Sigmoid colon (tissue), 7 donors: ENCODE results near the gene ANKMY1. TPM values are rescaled to one million over a fixed set of nuclear protein-coding genes. Genes with fewer than 3 reads are reported as not detected.

Experiments
- DNase-seq: peaks from one replicate; pipeline ENCODE4 v3.0.0-alpha.2; 2019
- H3K27ac ChIP-seq, 4 donors: fragments of 200-600 bp; sonication (generic); one replicate each; pipeline ENCODE4 v1.5.1; 2016 to 2019; ENCODE audit warnings: mild to moderate bottlenecking in 1 of 4
- H3K27me3 ChIP-seq, 3 donors: fragments of 200-600 bp; sonication (generic); one replicate each; pipeline ENCODE4 v1.5.1; 2019; ENCODE audit warnings: mild to moderate bottlenecking in 1 of 3
- H3K36me3 ChIP-seq, 4 donors: fragments of 200-600 bp; sonication (generic); one replicate each; pipeline ENCODE4 v1.5.1; 2016 to 2019
- H3K4me1 ChIP-seq, 4 donors: fragments of 200-600 bp; sonication (generic); one replicate each; pipeline ENCODE4 v1.5.1; 2017 to 2019
- H3K4me3 ChIP-seq, 4 donors: fragments of 200-600 bp; sonication (generic); one replicate each; pipeline ENCODE4 v1.5.1; 2017 to 2019; ENCODE audit warnings: mild to moderate bottlenecking in 2 of 4, moderate library complexity in 1 of 4
- H3K9me3 ChIP-seq, 4 donors: fragments of 200-600 bp in 3 of 4; sonication (generic) in 3 of 4; one replicate each; pipeline versions ENCODE4 v1.5.1 to v1.6.1; 2013 to 2019
- EP300 ChIP-seq, 4 donors: sonication (generic); formaldehyde crosslinking; IDR thresholded peaks; one replicate each; pipeline ENCODE4 v1.6.1; 2017; ENCODE audit warnings: antibody characterized with exemption in 4 of 4
- POLR2A ChIP-seq, 2 donors: fragments of 450-650 bp; IDR thresholded peaks; one replicate each; pipeline ENCODE4 v1.6.1; 2016; ENCODE audit warnings: antibody characterized with exemption in 2 of 2, mild to moderate bottlenecking in 2 of 2, moderate library complexity in 2 of 2
- POLR2AphosphoS5 ChIP-seq, 4 donors: sonication (generic); formaldehyde crosslinking; IDR thresholded peaks; one replicate each; pipeline ENCODE4 v1.6.1; 2017; ENCODE audit warnings: antibody characterized with exemption in 4 of 4
- WGBS, 2 donors: extraction: QIAGEN DNeasy Blood & Tissue Kit; methylation state at CpG; one replicate each; pipeline ENCODE4 v1.1.7; 2013; 5-methylcytosine and 5-hydroxymethylcytosine counted together
- intact Hi-C: fragments of 100-400 bp; cut with DNase I; formaldehyde crosslinking; loops from one replicate; pipeline ENCODE4 v1.15.1; 2023
- polyA plus RNA-seq, 3 donors: library from polyadenylated mRNA; stranded (reverse); fragments of 200-250 nt; gene quantifications; one replicate each; pipeline ENCODE4 v1.2.3, GENCODE V29; 2013
- total RNA-seq, 4 donors: library from RNA; depleted of rRNA; stranded (reverse); fragments of >200 nt; gene quantifications; one replicate each; pipeline ENCODE4 v1.1.0, GENCODE V29; 2016
- TF ChIP-seq, protein P1 (sequence below), 4 experiments: fragments of 450-650 bp in 3 of 4; fragments of 200-600 bp in 1 of 4; IDR thresholded peaks; one replicate each; pipeline ENCODE4 v1.5.1; 2016 to 2019; ENCODE audit warnings: antibody characterized with exemption in 4 of 4, mild to moderate bottlenecking in 3 of 4, moderate library complexity in 2 of 4
- donor health status: healthy with polysubstance abuse.
- donor health status: Bipolar disorder and iron deficiency.
- donor health status: healthy.

The ANKMY1 gene
- total and polyA plus RNA-seq, 7 donors = 3.6 to 14.0 (median 8.9) TPM

DNA sequence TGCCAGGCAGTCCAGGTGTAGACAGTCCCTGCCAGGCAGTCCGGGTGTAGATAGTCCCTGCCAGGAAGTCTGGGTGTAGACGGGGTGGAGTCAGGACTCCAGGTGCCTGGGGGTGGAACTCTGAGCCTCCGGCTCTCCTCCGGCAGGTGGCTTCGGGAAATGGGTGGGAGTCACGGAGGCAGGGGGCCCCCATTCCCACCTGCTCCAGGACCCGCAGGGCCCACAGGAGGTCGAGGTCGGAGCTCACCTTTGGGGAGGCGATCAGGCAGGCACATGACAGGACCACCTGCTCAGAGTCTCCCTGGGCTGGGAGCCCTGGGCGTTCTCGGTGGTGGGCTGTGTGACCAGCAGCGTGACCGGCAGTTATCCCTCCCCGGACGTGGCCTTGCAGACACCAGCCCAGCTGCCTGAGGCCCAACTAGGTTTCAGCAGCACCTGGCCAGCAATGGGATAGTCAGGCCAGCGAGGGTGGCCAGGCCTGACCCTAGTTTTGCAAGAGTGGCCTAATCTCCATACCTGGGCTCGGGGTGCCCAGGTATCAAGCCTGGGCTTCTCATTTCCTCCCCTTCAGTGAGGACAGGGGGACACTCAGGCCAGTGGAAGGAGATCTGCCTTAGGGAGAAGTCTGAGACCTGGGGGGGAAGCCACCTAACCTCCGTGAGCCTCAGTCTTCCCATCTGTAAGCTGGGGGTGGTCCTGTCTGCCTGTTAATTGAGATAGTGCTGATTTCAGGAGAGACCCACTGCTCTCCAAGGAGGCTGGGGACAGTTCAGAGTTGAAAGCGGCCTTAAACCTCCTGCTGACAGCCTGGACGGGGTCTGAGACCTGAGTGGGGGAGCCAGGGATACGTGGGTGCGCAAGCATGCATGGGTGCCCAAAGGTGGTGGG, 109.2 kb downstream of the ANKMY1 start:
- Histone ChIP-seq H3K4me3 (no peak overlapping the region), H3K4me1 (peaks cover 0 to 34% (median 23%) of the 10 kb centered on the region in 4 donors), H3K27me3 (no peaks in the 10 kb centered on the region), H3K9me3 (no peaks in the 10 kb centered on the region), H3K27ac (no peak overlapping the region), H3K36me3 (peaks cover 0 to 9% (median 0%) of the 10 kb centered on the region in 4 donors)
- 71 to 83% methylated on average over 23 of the region's 23 CpGs for WGBS, 2 donors
- intact Hi-C loops = no loop called here
- no peak for TF ChIP-seq EP300 (IDR thresholded peaks at IDR 0.05)
- no peak for TF ChIP-seq POLR2A (IDR thresholded peaks at IDR 0.05)
- TF ChIP-seq, protein P1, sequence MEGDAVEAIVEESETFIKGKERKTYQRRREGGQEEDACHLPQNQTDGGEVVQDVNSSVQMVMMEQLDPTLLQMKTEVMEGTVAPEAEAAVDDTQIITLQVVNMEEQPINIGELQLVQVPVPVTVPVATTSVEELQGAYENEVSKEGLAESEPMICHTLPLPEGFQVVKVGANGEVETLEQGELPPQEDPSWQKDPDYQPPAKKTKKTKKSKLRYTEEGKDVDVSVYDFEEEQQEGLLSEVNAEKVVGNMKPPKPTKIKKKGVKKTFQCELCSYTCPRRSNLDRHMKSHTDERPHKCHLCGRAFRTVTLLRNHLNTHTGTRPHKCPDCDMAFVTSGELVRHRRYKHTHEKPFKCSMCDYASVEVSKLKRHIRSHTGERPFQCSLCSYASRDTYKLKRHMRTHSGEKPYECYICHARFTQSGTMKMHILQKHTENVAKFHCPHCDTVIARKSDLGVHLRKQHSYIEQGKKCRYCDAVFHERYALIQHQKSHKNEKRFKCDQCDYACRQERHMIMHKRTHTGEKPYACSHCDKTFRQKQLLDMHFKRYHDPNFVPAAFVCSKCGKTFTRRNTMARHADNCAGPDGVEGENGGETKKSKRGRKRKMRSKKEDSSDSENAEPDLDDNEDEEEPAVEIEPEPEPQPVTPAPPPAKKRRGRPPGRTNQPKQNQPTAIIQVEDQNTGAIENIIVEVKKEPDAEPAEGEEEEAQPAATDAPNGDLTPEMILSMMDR (IDR thresholded peaks at IDR 0.05) = no peak
- no peak for TF ChIP-seq POLR2AphosphoS5 (IDR thresholded peaks at IDR 0.05)
- DNase-seq = no peak

DNA sequence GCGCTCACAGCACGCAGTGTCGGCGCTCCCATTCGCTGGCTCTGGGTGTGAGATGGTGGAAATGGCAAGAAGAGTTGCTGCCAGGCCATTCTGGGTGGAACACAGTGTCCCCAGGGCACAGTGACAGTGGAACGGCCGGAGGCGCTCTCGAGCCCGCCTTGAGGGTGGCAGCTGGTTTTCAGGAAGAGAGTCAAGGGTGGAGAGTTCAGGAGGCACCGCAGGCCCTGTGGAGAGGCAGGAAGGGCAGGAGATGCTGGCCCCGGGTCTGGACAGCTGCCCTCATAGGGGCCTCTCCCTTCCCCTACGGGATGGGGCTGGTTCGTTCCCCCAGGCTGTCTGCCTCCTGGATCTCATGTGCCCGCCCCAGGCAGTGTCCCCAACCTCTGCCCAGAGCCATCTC, 109.9 kb downstream of the ANKMY1 start:
- TF ChIP-seq, protein P1 (IDR thresholded peaks at IDR 0.05) = no peak
- TF ChIP-seq POLR2A (IDR thresholded peaks at IDR 0.05) (no peak), POLR2AphosphoS5 (IDR thresholded peaks at IDR 0.05) (no peak), EP300 (IDR thresholded peaks at IDR 0.05) (no peak)
- H3K9me3 ChIP-seq = no peaks in the 10 kb centered on the region
- H3K4me1 ChIP-seq = peaks cover 0 to 36% (median 22%) of the 10 kb centered on the region in 4 donors
- DNase-seq = no peak
- no peaks in the 10 kb centered on the region for H3K27me3 ChIP-seq
- no peak overlapping the region for H3K27ac ChIP-seq
- 69 to 84% methylated on average over 15 of the region's 15 CpGs for WGBS, 2 donors
- no peak overlapping the region for H3K4me3 ChIP-seq
- H3K36me3 ChIP-seq = peaks cover 0 to 9% (median 0%) of the 10 kb centered on the region in 4 donors
- intact Hi-C loops = no loop called here

DNA sequence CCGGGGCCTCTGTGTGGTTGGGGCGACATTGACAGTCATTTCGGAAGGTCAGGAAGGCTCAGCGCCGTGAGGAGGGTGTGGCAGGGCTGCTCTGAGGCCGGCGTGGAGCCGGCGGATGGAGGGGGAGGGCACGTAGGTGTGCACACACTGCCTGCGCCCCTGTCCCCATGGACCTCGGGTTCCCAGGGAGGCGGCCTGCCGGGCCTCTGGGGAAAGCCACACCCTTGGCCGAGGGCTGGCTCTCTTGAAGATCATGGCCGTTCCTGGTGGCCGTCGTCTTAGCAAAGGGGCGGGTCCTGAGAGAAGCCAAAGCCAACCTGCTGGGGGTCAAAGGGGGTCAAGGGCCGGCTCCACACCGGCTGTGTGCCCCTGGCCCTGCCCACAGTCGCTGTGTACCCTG, 110.5 kb downstream of the ANKMY1 start:
- TF ChIP-seq POLR2A (IDR thresholded peaks at IDR 0.05) (no peak), POLR2AphosphoS5 (IDR thresholded peaks at IDR 0.05) (no peak), EP300 (IDR thresholded peaks at IDR 0.05) (no peak)
- TF ChIP-seq, protein P1 (IDR thresholded peaks at IDR 0.05) = no peak
- intact Hi-C loops = no loop called here
- 21 to 69% methylated on average over 22 of the region's 22 CpGs for WGBS, 2 donors
- H3K4me3 ChIP-seq = no peak overlapping the region
- H3K36me3 ChIP-seq = peaks cover 0 to 9% (median 0%) of the 10 kb centered on the region in 4 donors
- peaks cover 0 to 32% (median 21%) of the 10 kb centered on the region in 4 donors for H3K4me1 ChIP-seq
- H3K9me3 ChIP-seq = no peaks in the 10 kb centered on the region
- no peak overlapping the region for H3K27ac ChIP-seq
- DNase-seq = no peak
- no peaks in the 10 kb centered on the region for H3K27me3 ChIP-seq

DNA sequence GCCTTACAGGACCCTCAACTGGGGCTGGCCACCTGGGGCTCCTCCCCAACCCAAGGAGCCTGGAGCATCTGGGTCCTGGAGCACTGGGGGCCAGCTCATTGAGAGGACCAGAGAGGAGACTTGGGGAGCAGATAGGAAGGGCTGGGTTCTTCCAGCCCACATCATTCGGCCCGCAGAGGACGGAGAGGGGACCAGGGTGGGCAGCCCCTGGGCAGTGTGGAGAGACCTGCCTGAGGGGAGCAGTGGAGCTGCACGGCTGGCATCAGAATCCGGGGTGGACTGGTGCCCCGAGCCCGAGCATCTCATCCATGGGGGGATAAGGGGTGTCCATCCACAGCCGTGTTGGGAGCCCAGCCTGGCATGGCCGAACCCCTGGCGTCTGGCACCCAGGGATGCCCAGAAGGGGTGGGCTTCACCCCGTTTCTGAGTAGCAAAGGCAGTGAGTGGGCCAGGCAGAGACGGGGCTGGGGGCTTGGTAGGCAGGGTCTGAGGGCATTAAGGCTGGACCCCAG, 111.1 kb downstream of the ANKMY1 start:
- H3K4me1 ChIP-seq = peaks cover 0 to 26% (median 15%) of the 10 kb centered on the region in 4 donors
- intact Hi-C loops = no loop called here
- TF ChIP-seq EP300 (IDR thresholded peaks at IDR 0.05) (no peak), POLR2A (IDR thresholded peaks at IDR 0.05) (no peak), POLR2AphosphoS5 (IDR thresholded peaks at IDR 0.05) (no peak)
- TF ChIP-seq, protein P1 (IDR thresholded peaks at IDR 0.05) = no peak
- no peak for DNase-seq
- 87 to 91% methylated on average over 12 of the region's 12 CpGs for WGBS, 2 donors
- H3K36me3 ChIP-seq = peaks cover 0 to 9% (median 0%) of the 10 kb centered on the region in 4 donors
- H3K27ac ChIP-seq = no peak overlapping the region
- no peak overlapping the region for H3K4me3 ChIP-seq
- H3K27me3 ChIP-seq = no peaks in the 10 kb centered on the region
- no peaks in the 10 kb centered on the region for H3K9me3 ChIP-seq
